Gastroesophageal sphincter (tissue), 4 donors: Measurements from ENCODE around the gene ZNF697. TPM values are rescaled to one million over a fixed set of nuclear protein-coding genes. Genes with fewer than 3 reads are reported as not detected.
"Not testable (repeated sequence)": the region's sequence is repeated elsewhere in the genome, so short reads cannot be mapped to it uniquely, and the experiment has no call there.

Experiments used
- ATAC-seq: fragments of 150-250 bp; one replicate; pipeline ENCODE4 v1.9.1; 2016; ENCODE audit warnings: mild to moderate bottlenecking, moderate library complexity
- H3K27ac ChIP-seq, 4 donors: fragments of 200-600 bp; sonication (generic) in 3 of 4; 1 replicate in 3 of 4; 2 replicates in 1 of 4; pipeline ENCODE4 v1.5.1; 2016 to 2019
- H3K27me3 ChIP-seq: fragments of 200-600 bp; sonication (generic); one replicate; pipeline ENCODE4 v1.5.1; 2019
- H3K36me3 ChIP-seq, 2 donors: fragments of 200-600 bp; sonication (generic); one replicate each; pipeline ENCODE4 v1.5.1; 2019; ENCODE audit warnings: control low read depth in 1 of 2
- H3K4me1 ChIP-seq, 3 donors: fragments of 200-600 bp; sonication (generic); 1 replicate in 2 of 3; 2 replicates in 1 of 3; pipeline ENCODE4 v1.5.1; 2016 to 2019; ENCODE audit warnings: control low read depth in 2 of 3
- H3K4me3 ChIP-seq, 2 donors: fragments of 200-600 bp; sonication (generic); one replicate each; pipeline ENCODE4 v1.5.1; 2019; ENCODE audit warnings: mild to moderate bottlenecking in 1 of 2, moderate library complexity in 1 of 2
- H3K9me3 ChIP-seq, 3 donors: fragments of 200-600 bp; sonication (generic); one replicate each; pipeline ENCODE4 v1.5.1; 2017 to 2019; ENCODE audit warnings: control low read depth in 2 of 3
- EP300 ChIP-seq: sonication (generic); formaldehyde crosslinking; IDR thresholded peaks from one replicate; pipeline ENCODE4 v1.6.1; 2017; ENCODE audit warnings: antibody characterized with exemption, mild to moderate bottlenecking
- POLR2A ChIP-seq, 2 donors: fragments of 450-650 bp; IDR thresholded peaks; one replicate each; pipeline ENCODE4 v1.6.1; 2017; ENCODE audit warnings: antibody characterized with exemption in 2 of 2, mild to moderate bottlenecking in 2 of 2, moderate library complexity in 1 of 2
- POLR2AphosphoS5 ChIP-seq: sonication (generic); formaldehyde crosslinking; IDR thresholded peaks from one replicate; pipeline ENCODE4 v1.6.1; 2017; ENCODE audit warnings: antibody characterized with exemption
- WGBS, 2 donors: methylation state at CpG; one replicate each; pipeline ENCODE4 v1.1.5; 2018; ENCODE audit warnings: low coverage in 1 of 2; 5-methylcytosine and 5-hydroxymethylcytosine counted together
- total RNA-seq, 4 donors: library from RNA; depleted of rRNA; stranded (reverse); fragments of >200 nt; gene quantifications; one replicate each; pipeline ENCODE4 v1.1.0, GENCODE V29; 2016
- TF ChIP-seq, protein P1 (sequence below), 4 experiments: fragments of 200-600 bp in 2 of 4; fragments of 450-650 bp in 2 of 4; sonication (generic) in 1 of 4; IDR thresholded peaks; one replicate each; pipeline ENCODE4 v1.5.1; 2017 to 2019; ENCODE audit warnings: antibody characterized with exemption in 4 of 4, mild to moderate bottlenecking in 2 of 4, moderate library complexity in 2 of 4

The ZNF697 gene
- total RNA-seq, 4 donors from 2014 or later, result 2.6 to 5.6 (median 4.6) TPM

GRCh38 chr1:119593805-119594204 lies 54.3 kb downstream of the ZNF697 start:
- Histone ChIP-seq H3K9me3 (no peaks in the 10 kb centered on the region), H3K4me1 (no peaks in the 10 kb centered on the region), H3K36me3 (no peaks in the 10 kb centered on the region), H3K27me3 (no peaks in the 10 kb centered on the region), H3K4me3 (no peak overlapping the region), H3K27ac (no peak overlapping the region)
- no peak for ATAC-seq
- 70 to 75% methylated on average over 1 of the region's 1 CpG for WGBS, 2 donors
- TF ChIP-seq EP300 (no peak), POLR2A (IDR thresholded peaks at IDR 0.05) (no peak), POLR2AphosphoS5 (no peak)
- TF ChIP-seq, protein P1, sequence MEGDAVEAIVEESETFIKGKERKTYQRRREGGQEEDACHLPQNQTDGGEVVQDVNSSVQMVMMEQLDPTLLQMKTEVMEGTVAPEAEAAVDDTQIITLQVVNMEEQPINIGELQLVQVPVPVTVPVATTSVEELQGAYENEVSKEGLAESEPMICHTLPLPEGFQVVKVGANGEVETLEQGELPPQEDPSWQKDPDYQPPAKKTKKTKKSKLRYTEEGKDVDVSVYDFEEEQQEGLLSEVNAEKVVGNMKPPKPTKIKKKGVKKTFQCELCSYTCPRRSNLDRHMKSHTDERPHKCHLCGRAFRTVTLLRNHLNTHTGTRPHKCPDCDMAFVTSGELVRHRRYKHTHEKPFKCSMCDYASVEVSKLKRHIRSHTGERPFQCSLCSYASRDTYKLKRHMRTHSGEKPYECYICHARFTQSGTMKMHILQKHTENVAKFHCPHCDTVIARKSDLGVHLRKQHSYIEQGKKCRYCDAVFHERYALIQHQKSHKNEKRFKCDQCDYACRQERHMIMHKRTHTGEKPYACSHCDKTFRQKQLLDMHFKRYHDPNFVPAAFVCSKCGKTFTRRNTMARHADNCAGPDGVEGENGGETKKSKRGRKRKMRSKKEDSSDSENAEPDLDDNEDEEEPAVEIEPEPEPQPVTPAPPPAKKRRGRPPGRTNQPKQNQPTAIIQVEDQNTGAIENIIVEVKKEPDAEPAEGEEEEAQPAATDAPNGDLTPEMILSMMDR (IDR thresholded peaks at IDR 0.05), result no peak

GRCh38 chr1:119590393-119590792 lies 57.7 kb downstream of the ZNF697 start:
- Histone ChIP-seq H3K4me3 (no peak overlapping the region), H3K27ac (no peak overlapping the region), H3K36me3 (no peaks in the 10 kb centered on the region), H3K27me3 (no peaks in the 10 kb centered on the region), H3K9me3 (no peaks in the 10 kb centered on the region), H3K4me1 (no peaks in the 10 kb centered on the region)
- ATAC-seq, result no peak
- TF ChIP-seq POLR2AphosphoS5 (no peak), POLR2A (IDR thresholded peaks at IDR 0.05) (no peak), EP300 (no peak)
- TF ChIP-seq, protein P1 (IDR thresholded peaks at IDR 0.05), result no peak

DNA sequence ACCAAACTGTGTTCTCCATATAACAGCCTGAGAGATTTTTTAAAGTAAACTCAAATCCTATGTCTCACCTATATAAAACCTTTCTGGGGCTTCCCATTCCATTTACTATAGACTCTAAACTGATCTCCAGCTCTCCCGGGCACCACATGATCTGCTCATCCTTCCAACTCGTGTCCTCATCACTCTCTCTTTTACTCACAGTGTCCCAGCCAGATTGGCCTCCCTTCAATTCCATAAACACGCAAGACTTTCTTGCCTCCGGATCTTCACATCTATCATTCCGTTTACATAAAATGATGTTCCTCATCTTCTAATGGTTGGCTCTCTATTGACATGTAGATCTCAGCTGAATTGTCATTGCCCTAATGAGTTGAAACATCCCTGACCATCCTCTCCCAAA lies 59.4 kb downstream of the ZNF697 start:
- WGBS, 2 donors, result 52 to 60% methylated on average over 4 to 5 of the region's 5 CpGs
- no peaks in the 10 kb centered on the region for H3K9me3 ChIP-seq
- H3K27me3 ChIP-seq, result no peaks in the 10 kb centered on the region
- H3K4me1 ChIP-seq, result no peaks in the 10 kb centered on the region
- no peak overlapping the region for H3K4me3 ChIP-seq
- H3K27ac ChIP-seq, result no peak overlapping the region
- TF ChIP-seq EP300 (no peak), POLR2AphosphoS5 (no peak), POLR2A (IDR thresholded peaks at IDR 0.05) (no peak)
- TF ChIP-seq, protein P1 (IDR thresholded peaks at IDR 0.05), result no peak
- H3K36me3 ChIP-seq, result no peaks in the 10 kb centered on the region
- ATAC-seq, result no peak

DNA sequence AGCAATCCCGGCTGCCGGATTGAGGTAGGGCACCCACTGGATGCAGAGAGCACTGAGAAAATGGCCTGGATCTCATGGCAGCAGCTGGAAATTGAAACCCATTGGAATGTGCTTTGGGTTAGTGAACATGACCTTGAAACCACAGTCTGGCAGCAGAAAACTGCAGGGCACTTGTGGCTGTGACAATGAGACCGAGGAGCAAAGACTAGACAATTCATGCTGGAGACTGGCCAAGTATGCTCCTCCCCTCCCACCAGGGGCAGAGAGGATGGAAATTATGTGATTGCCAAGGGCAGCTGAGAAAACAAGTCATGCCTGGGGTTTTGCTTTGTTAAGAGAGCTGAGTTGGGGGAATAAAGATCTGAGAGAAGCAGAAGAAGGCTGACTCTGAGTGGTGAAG lies 60.7 kb downstream of the ZNF697 start:
- no peak for ATAC-seq
- Histone ChIP-seq H3K27ac (no peak overlapping the region), H3K27me3 (no peaks in the 10 kb centered on the region), H3K4me1 (no peaks in the 10 kb centered on the region), H3K4me3 (no peak overlapping the region), H3K36me3 (no peaks in the 10 kb centered on the region), H3K9me3 (no peaks in the 10 kb centered on the region)
- TF ChIP-seq POLR2A (IDR thresholded peaks at IDR 0.05) (no peak), EP300 (no peak), POLR2AphosphoS5 (no peak)
- TF ChIP-seq, protein P1 (IDR thresholded peaks at IDR 0.05), result no peak
- WGBS, 2 donors, result 83% methylated on average over 1 of the region's 3 CpGs; no CpG with 5 or more reads in 1 of the 2 donors

- WGBS, 2 donors, result 63 to 88% methylated on average over 2 of the region's 2 CpGs
- not testable (repeated sequence) for H3K4me3 ChIP-seq, H3K27ac ChIP-seq, H3K36me3 ChIP-seq, ATAC-seq, H3K9me3 ChIP-seq, H3K4me1 ChIP-seq, H3K27me3 ChIP-seq
These were observed 62.3 kb downstream of the ZNF697 start for GRCh38 chr1:119585801-119586200.

GRCh38 chr1:119582801-119583200 lies 65.3 kb downstream of the ZNF697 start:
- Histone ChIP-seq H3K4me1 (no peaks in the 10 kb centered on the region), H3K36me3 (no peaks in the 10 kb centered on the region), H3K27ac (no peak overlapping the region), H3K9me3 (peaks cover 0 to 1% (median 0%) of the 10 kb centered on the region in 3 donors), H3K27me3 (no peaks in the 10 kb centered on the region), H3K4me3 (no peak overlapping the region)
- 27% methylated on average over 1 of the region's 1 CpG; no CpG with 5 or more reads in 1 of the 2 donors for WGBS, 2 donors
- TF ChIP-seq, protein P1 (IDR thresholded peaks at IDR 0.05), result peak in 1 of 4 experiments; percentile 40
- no peak for TF ChIP-seq EP300
- TF ChIP-seq POLR2A (IDR thresholded peaks at IDR 0.05), result no peak
- TF ChIP-seq POLR2AphosphoS5, result no peak
- no peak for ATAC-seq

GRCh38 chr1:119581076-119581475 lies 67.0 kb downstream of the ZNF697 start:
- H3K27ac ChIP-seq, H3K36me3 ChIP-seq: not testable (repeated sequence)
- 100% methylated on average over 1 to 2 of the region's 3 CpGs for WGBS, 2 donors

More at GRCh38 chr1:119581076-119581475, 67.0 kb downstream of the ZNF697 start:
- H3K4me3 ChIP-seq, H3K9me3 ChIP-seq, ATAC-seq, H3K27me3 ChIP-seq, H3K4me1 ChIP-seq: not testable (repeated sequence)
